ENCODE results near the gene CLECL1. TPM values are rescaled to one million over a fixed set of nuclear protein-coding genes. Genes with fewer than 3 reads are reported as not detected.
A peak's percentile ranks its signal among the peaks of the same experiment; 100 is the strongest.

CLECL1 gene
- total and polyA plus RNA-seq, 10 donors, result 6.3 to 103 (median 14.5) TPM

GRCh38 chr12:9673404-9674225 lies 59.3 kb downstream of the CLECL1 start:
- Histone ChIP-seq H3K4me3 (peak overlapping the region in 5 of 8 donors; percentile 7 to 64 (median 35)), H3K4me1 (peaks cover 11 to 81% (median 42%) of the 10 kb centered on the region in 6 donors), H3K27me3 (replicated peaks in 1 of 7) (no peaks in the 10 kb centered on the region), H3K9me3 (peaks cover 0 to 10% (median 2%) of the 10 kb centered on the region in 8 donors), H3K27ac (peak overlapping the region; percentile 30 to 89 (median 78)), H3K36me3 (peaks cover 0 to 25% (median 0%) of the 10 kb centered on the region in 6 donors)
- 19 to 30% (median 24%) methylated on average over 3 to 6 of the region's 6 CpGs for WGBS, 5 donors
- TF ChIP-seq POLR2A (IDR thresholded peaks at IDR 0.05), result no peak
- peak in 1 of 3 donors; percentile 3 for TF ChIP-seq POLR2AphosphoS5 (IDR thresholded peaks at IDR 0.05)
- intact Hi-C loops (cut with DNase I; ENCODE audit: low total_unique reads), result no loop called here
- peak; percentile 83 for DNase-seq

Other genes with a start within 250 kb of the CLECL1 start
- 10 to 100 TPM in 6 of 7 donors, 1 to 10 TPM in 1; 5.8 to 28.2 (median 18.0) TPM for gene KLRB1, start 125.2 kb downstream of the CLECL1 start, total RNA-seq
- 1 to 10 TPM; 4.9 to 9.0 (median 7.5) TPM for gene KLRB1, start 125.2 kb downstream of the CLECL1 start, polyA plus RNA-seq
- 100 to 1,000 TPM in 1 of 7 donors, 10 to 100 TPM in 6; 74.9 to 131 (median 87.7) TPM for gene CLEC2D, start 63.4 kb downstream of the CLECL1 start, total RNA-seq
- 10 to 100 TPM; 20.8 to 48.5 (median 39.7) TPM for gene CLEC2D, start 63.4 kb downstream of the CLECL1 start, polyA plus RNA-seq
- gene CD69, start 27.8 kb upstream of the CLECL1 start, total RNA-seq, result 100 to 1,000 TPM in 1 of 7 donors, 10 to 100 TPM in 6; 29.5 to 123 (median 65.6) TPM
- 10 to 100 TPM; 49.2 to 71.6 (median 55.1) TPM for gene CD69, start 27.8 kb upstream of the CLECL1 start, polyA plus RNA-seq
- 10 to 100 TPM in 4 of 7 donors, 1 to 10 TPM in 3; 7.9 to 22.6 (median 11.4) TPM for gene KLRF1, start 94.4 kb upstream of the CLECL1 start, total RNA-seq
- 10 to 100 TPM in 1 of 3 donors, 1 to 10 TPM in 2; 8.4 to 10.2 (median 8.6) TPM for gene KLRF1, start 94.4 kb upstream of the CLECL1 start, polyA plus RNA-seq
- gene CLEC2B, start 136.3 kb upstream of the CLECL1 start, total RNA-seq, result 10 to 100 TPM; 38.2 to 60.2 (median 55.8) TPM
- 10 to 100 TPM; 20.4 to 35.2 (median 25.8) TPM for gene CLEC2B, start 136.3 kb upstream of the CLECL1 start, polyA plus RNA-seq
- gene KLRF2, start 148.4 kb upstream of the CLECL1 start, total RNA-seq, result not detected
- under 1 TPM in 1 of 3 donors, not detected in 2; 0.17 TPM for gene KLRF2, start 148.4 kb upstream of the CLECL1 start, polyA plus RNA-seq
- not detected for gene CLEC2A, start 199.3 kb upstream of the CLECL1 start, total RNA-seq
- not detected for gene CLEC2A, start 199.3 kb upstream of the CLECL1 start, polyA plus RNA-seq
- 10 to 100 TPM; 15.2 to 59.5 (median 25.8) TPM for gene CLEC12A, start 238.3 kb upstream of the CLECL1 start, total RNA-seq
- 10 to 100 TPM in 1 of 3 donors, 1 to 10 TPM in 2; 5.4 to 25.3 (median 5.8) TPM for gene CLEC12A, start 238.3 kb upstream of the CLECL1 start, polyA plus RNA-seq